H9 (cell line): ENCODE results near the gene CERS6. TPM values are rescaled to one million over a fixed set of nuclear protein-coding genes. Genes with fewer than 3 reads are reported as not detected.

Source experiments
- DNase-seq: peaks from one replicate; pipeline ENCODE4 v3.0.0-alpha.2; 2017
- H2AFZ ChIP-seq: one replicate; pipeline ENCODE4 v1.6.1; 2013; ENCODE audit warnings: mild to moderate bottlenecking, low read length, control low read depth, moderate library complexity
- H2AK5ac ChIP-seq: 2 replicates; pipeline ENCODE4 v1.6.1; 2013; ENCODE audit warnings: low read length, control low read depth, mixed read lengths; ENCODE audit not compliant: insufficient read length
- H2BK120ac ChIP-seq: one replicate; pipeline ENCODE4 v1.6.1; 2013; ENCODE audit warnings: low read depth, mild to moderate bottlenecking, low read length, control low read depth, inconsistent platforms; ENCODE audit not compliant: poor library complexity, severe bottlenecking
- H2BK12ac ChIP-seq: 2 replicates; pipeline ENCODE4 v1.6.1; 2013; ENCODE audit warnings: low read length, control low read depth, mixed read lengths, low read depth; ENCODE audit not compliant: insufficient read length
- H2BK15ac ChIP-seq: 2 replicates; pipeline ENCODE4 v1.6.1; 2013; ENCODE audit warnings: low read depth, low read length, control low read depth
- H2BK20ac ChIP-seq: one replicate; pipeline ENCODE4 v1.6.1; 2013; ENCODE audit warnings: low read depth, mild to moderate bottlenecking, low read length, control low read depth, inconsistent platforms; ENCODE audit not compliant: poor library complexity, severe bottlenecking
- H2BK5ac ChIP-seq: 2 replicates; pipeline ENCODE4 v1.6.1; 2013; ENCODE audit warnings: low read length, control low read depth, mixed read lengths; ENCODE audit not compliant: insufficient read length
- H3K14ac ChIP-seq: 2 replicates; pipeline ENCODE4 v1.6.1; 2013; ENCODE audit warnings: low read length, control low read depth; ENCODE audit not compliant: insufficient read depth
- H3K18ac ChIP-seq: 2 replicates; pipeline ENCODE4 v1.6.1; 2013; ENCODE audit warnings: low read depth, mild to moderate bottlenecking, mixed read lengths, low read length, control low read depth; ENCODE audit not compliant: insufficient read length
- H3K23ac ChIP-seq: 2 replicates; pipeline ENCODE4 v1.6.1; 2013; ENCODE audit warnings: low read length, control low read depth, mixed read lengths, low read depth; ENCODE audit not compliant: insufficient read length
- H3K23me2 ChIP-seq: 2 replicates; pipeline ENCODE4 v1.6.1; 2013; ENCODE audit warnings: low read depth, mild to moderate bottlenecking, mixed read lengths, low read length, control low read depth; ENCODE audit not compliant: insufficient read length, poor library complexity, severe bottlenecking
- H3K27ac ChIP-seq: 2 replicates; pipeline ENCODE4 v1.5.1; 2013; ENCODE audit warnings: low read length, control low read depth, mixed read lengths, low read depth; ENCODE audit not compliant: insufficient read length
- H3K27me3 ChIP-seq: 2 replicates; pipeline ENCODE4 v1.6.1; 2013; ENCODE audit warnings: low read length, control low read depth, inconsistent platforms; ENCODE audit not compliant: insufficient read depth
- H3K4ac ChIP-seq: 2 replicates; pipeline ENCODE4 v1.6.1; 2013; ENCODE audit warnings: low read depth, mild to moderate bottlenecking, control low read depth, inconsistent platforms, low read length, moderate library complexity
- H3K4me1 ChIP-seq: 2 replicates; pipeline ENCODE4 v1.6.1; 2013; ENCODE audit warnings: low read length, control low read depth, inconsistent platforms; ENCODE audit not compliant: insufficient read depth
- H3K4me2 ChIP-seq: 2 replicates; pipeline ENCODE4 v1.6.1; 2013; ENCODE audit warnings: low read length, control low read depth, mixed read lengths; ENCODE audit not compliant: insufficient read length, insufficient read depth
- H3K56ac ChIP-seq: 2 replicates; pipeline ENCODE4 v1.6.1; 2013; ENCODE audit warnings: low read depth, mild to moderate bottlenecking, mixed read lengths, low read length, control low read depth; ENCODE audit not compliant: insufficient read length
- H3K79me1 ChIP-seq: 2 replicates; pipeline ENCODE4 v1.6.1; 2013; ENCODE audit warnings: low read depth, mild to moderate bottlenecking, moderate library complexity, low read length, control low read depth, inconsistent platforms; ENCODE audit not compliant: insufficient read depth, poor library complexity, severe bottlenecking
- H3K79me2 ChIP-seq: 2 replicates; pipeline ENCODE4 v1.6.1; 2013; ENCODE audit warnings: low read length, control low read depth, inconsistent platforms; ENCODE audit not compliant: insufficient read depth
- H3K9ac ChIP-seq: 2 replicates; pipeline ENCODE4 v1.6.1; 2013; ENCODE audit warnings: low read length, control low read depth, mixed read lengths; ENCODE audit not compliant: insufficient read length; ENCODE audit errors: extremely low read depth
- H3K9me3 ChIP-seq: one replicate; pipeline ENCODE4 v1.6.1; 2013; ENCODE audit warnings: low read depth, low read length, inconsistent platforms; ENCODE audit not compliant: control insufficient read depth
- H3T11ph ChIP-seq: one replicate; pipeline ENCODE4 v1.6.1; 2013; ENCODE audit warnings: mild to moderate bottlenecking, low read length, control low read depth, inconsistent platforms
- H4K20me1 ChIP-seq: one replicate; pipeline ENCODE4 v1.6.1; 2013; ENCODE audit not compliant: control insufficient read depth, insufficient read length, insufficient read depth
- H4K5ac ChIP-seq: 2 replicates; pipeline ENCODE4 v1.6.1; 2013; ENCODE audit warnings: low read depth, mild to moderate bottlenecking, mixed read lengths, low read length, control low read depth; ENCODE audit not compliant: insufficient read length
- H4K8ac ChIP-seq: replicated peaks from 2 replicates; pipeline ENCODE4 v1.6.1; 2013; ENCODE audit warnings: low read length, control low read depth, mixed read lengths, low read depth; ENCODE audit not compliant: insufficient read length
- H4K91ac ChIP-seq: 2 replicates; pipeline ENCODE4 v1.6.1; 2013; ENCODE audit warnings: low read depth, mild to moderate bottlenecking, moderate library complexity, mixed read lengths, low read length, control low read depth; ENCODE audit not compliant: insufficient read length
- H3K27ac Mint-ChIP-seq, 3 experiments: 2 replicates in 2 of 3; 3 replicates in 1 of 3; pipeline ENCODE4 v1.8.0; 2020 to 2021; ENCODE audit warnings: mixed read lengths in 3 of 3, mild to moderate bottlenecking in 1 of 3, moderate library complexity in 1 of 3
- H3K27me3 Mint-ChIP-seq: 2 replicates; pipeline ENCODE4 v1.8.0; 2021; ENCODE audit warnings: low read depth, mild to moderate bottlenecking, moderate library complexity, mixed read lengths
- H3K36me3 Mint-ChIP-seq, 3 experiments: 2 replicates in 2 of 3; 3 replicates in 1 of 3; pipeline ENCODE4 v1.8.0; 2020 to 2021; ENCODE audit warnings: low read depth in 3 of 3, mixed read lengths in 3 of 3; ENCODE audit not compliant: insufficient read depth in 1 of 3
- H3K4me1 Mint-ChIP-seq, 2 experiments: 2 replicates each; pipeline ENCODE4 v1.8.0; 2020; ENCODE audit warnings: mixed read lengths in 2 of 2
- H3K4me3 Mint-ChIP-seq, 2 experiments: 2 replicates in 1 of 2; 3 replicates in 1 of 2; pipeline ENCODE4 v1.8.0; 2020 to 2021; ENCODE audit warnings: mild to moderate bottlenecking in 2 of 2, mixed read lengths in 2 of 2, moderate library complexity in 1 of 2
- H3K9me3 Mint-ChIP-seq, 2 experiments: 2 replicates in 1 of 2; 3 replicates in 1 of 2; pipeline ENCODE4 v1.8.0; 2020; ENCODE audit warnings: mild to moderate bottlenecking in 2 of 2, mixed read lengths in 2 of 2, moderate library complexity in 1 of 2
- CTCF ChIP-seq: fragments of 200-600 bp; sonication (generic); conservative IDR thresholded peaks from 3 replicates; pipeline ENCODE4 v1.8.0; 2021; ENCODE audit warnings: antibody characterized with exemption, mild to moderate bottlenecking
- WGBS: extraction: QIAGEN DNeasy Blood & Tissue Kit; methylation state at CpG from one replicate; pipeline ENCODE4 v1.1.7; 2013; ENCODE audit warnings: missing lambda C conversion rate, low lambda C conversion rate, mixed read lengths; ENCODE audit not compliant: insufficient read length; ENCODE audit errors: extremely low coverage; 5-methylcytosine and 5-hydroxymethylcytosine counted together
- total RNA-seq: library from RNA; stranded (reverse); gene quantifications from 2 replicates; pipeline ENCODE4 v1.2.1, GENCODE V29; 2021

CERS6 gene
- total RNA-seq, 1 experiment from 2014 or later, result 17.7 TPM

GRCh38 chr2:168734199-168734760 is 278.2 kb downstream of the CERS6 start:
- WGBS, result no CpG with 5 or more reads among the region's 6 CpGs
- H4K91ac ChIP-seq, result no peak overlapping the region
- no peak overlapping the region for H3K4me3 Mint-ChIP-seq
- H3K4ac ChIP-seq, result no peak overlapping the region
- no peak overlapping the region for H2BK5ac ChIP-seq
- no peak overlapping the region for H2BK15ac ChIP-seq
- no peak overlapping the region for H3K18ac ChIP-seq
- H3K9me3 Mint-ChIP-seq, result no peaks in the 10 kb centered on the region
- H3K79me1 ChIP-seq, result no peaks in the 10 kb centered on the region
- H3K36me3 Mint-ChIP-seq, result no peaks in the 10 kb centered on the region
- TF ChIP-seq CTCF, result no peak
- no peak overlapping the region for H2BK20ac ChIP-seq
- no peaks in the 10 kb centered on the region for H3K9me3 ChIP-seq
- H2AK5ac ChIP-seq, result no peak overlapping the region
- H3K27me3 ChIP-seq, result no peaks in the 10 kb centered on the region
- H3K14ac ChIP-seq, result no peak overlapping the region
- H3T11ph ChIP-seq, result no peak overlapping the region
- no peak overlapping the region for H4K8ac ChIP-seq
- no peak for DNase-seq
- H3K27ac ChIP-seq, result no peak overlapping the region
- no peak overlapping the region for H3K56ac ChIP-seq
- no peak overlapping the region for H2BK12ac ChIP-seq
- peaks cover 9% of the 10 kb centered on the region for H3K4me1 ChIP-seq
- no peak overlapping the region for H3K23ac ChIP-seq
- H3K79me2 ChIP-seq, result no peaks in the 10 kb centered on the region
- H3K4me1 Mint-ChIP-seq, result peaks cover 21 to 31% of the 10 kb centered on the region in 2 experiments
- H3K23me2 ChIP-seq, result no peaks in the 10 kb centered on the region
- no peak overlapping the region for H3K27ac Mint-ChIP-seq
- H2BK120ac ChIP-seq, result no peak overlapping the region
- H2AFZ ChIP-seq, result no peak overlapping the region
- H3K9ac ChIP-seq, result no peak overlapping the region
- no peaks in the 10 kb centered on the region for H3K27me3 Mint-ChIP-seq
- H4K20me1 ChIP-seq, result no peaks in the 10 kb centered on the region
- H4K5ac ChIP-seq, result no peak overlapping the region
- H3K4me2 ChIP-seq, result no peak overlapping the region
